Measurements from ENCODE around the gene PRRG4.
A peak's percentile ranks its signal among the peaks of the same experiment; 100 is the strongest.
"Not testable (repeated sequence)": the region's sequence is repeated elsewhere in the genome, so short reads cannot be mapped to it uniquely, and the experiment has no call there.

PRRG4 gene

GRCh38 chr11:32820497-32820896 lies 9.2 kb upstream of the PRRG4 start:
- no peak for TF ChIP-seq CTCF (conservative IDR thresholded peaks at IDR 0.05; ENCODE audit: low read depth, low read length)
- DNase-seq (ENCODE audit: low read depth): no peak
- no peak overlapping the region for H3K4me3 ChIP-seq (ENCODE audit: low read length)

- no peak overlapping the region for H3K4me3 ChIP-seq (ENCODE audit: low read length)
- DNase-seq (ENCODE audit: low read depth): no peak
- no peak for TF ChIP-seq CTCF (conservative IDR thresholded peaks at IDR 0.05; ENCODE audit: low read depth, low read length)
Measured at GRCh38 chr11:32821517-32821916, 8.2 kb upstream of the PRRG4 start.

- no peak for TF ChIP-seq CTCF (conservative IDR thresholded peaks at IDR 0.05; ENCODE audit: low read depth, low read length)
- H3K4me3 ChIP-seq (ENCODE audit: low read length): no peak overlapping the region
- no peak for DNase-seq (ENCODE audit: low read depth)
Measured at GRCh38 chr11:32821917-32822560, 7.7 kb upstream of the PRRG4 start.

- H3K4me3 ChIP-seq (ENCODE audit: low read length); DNase-seq (ENCODE audit: low read depth): not testable (repeated sequence)
Measured at GRCh38 chr11:32823617-32824016, 6.1 kb upstream of the PRRG4 start.

GRCh38 chr11:32826113-32826512 lies 3.6 kb upstream of the PRRG4 start:
- DNase-seq (ENCODE audit: low read depth): no peak
- no peak for TF ChIP-seq CTCF (conservative IDR thresholded peaks at IDR 0.05; ENCODE audit: low read depth, low read length)
- no peak overlapping the region for H3K4me3 ChIP-seq (ENCODE audit: low read length)

GRCh38 chr11:32827276-32827675 lies 2.5 kb upstream of the PRRG4 start:
- no peak for TF ChIP-seq CTCF (conservative IDR thresholded peaks at IDR 0.05; ENCODE audit: low read depth, low read length)
- H3K4me3 ChIP-seq (ENCODE audit: low read length): no peak overlapping the region
- no peak for DNase-seq (ENCODE audit: low read depth)

GRCh38 chr11:32829157-32829679 lies 509 bp upstream of the PRRG4 start:
- no peak for TF ChIP-seq CTCF (conservative IDR thresholded peaks at IDR 0.05; ENCODE audit: low read depth, low read length)
- peak overlapping the region; percentile 59 for H3K4me3 ChIP-seq (ENCODE audit: low read length)
- no peak for DNase-seq (ENCODE audit: low read depth)
